DOHH2 (cell line): ENCODE data around the gene KLK7.

ENCODE experiments used
- EZH2phosphoT487 ChIP-seq: fragments of 200-600 bp; sonication (generic); IDR thresholded peaks from 2 replicates; pipeline ENCODE4 v1.6.1; 2017; ENCODE audit warnings: borderline replicate concordance, mild to moderate bottlenecking, antibody characterized with exemption, low read length, moderate library complexity, mixed read lengths
- TF ChIP-seq, protein P1 (sequence below): fragments of 200-600 bp; sonication (generic); IDR thresholded peaks from one replicate; pipeline ENCODE4 v1.5.1; 2014; ENCODE audit warnings: antibody characterized with exemption, mild to moderate bottlenecking, low read depth, low read length; ENCODE audit not compliant: poor library complexity, severe bottlenecking

DNA sequence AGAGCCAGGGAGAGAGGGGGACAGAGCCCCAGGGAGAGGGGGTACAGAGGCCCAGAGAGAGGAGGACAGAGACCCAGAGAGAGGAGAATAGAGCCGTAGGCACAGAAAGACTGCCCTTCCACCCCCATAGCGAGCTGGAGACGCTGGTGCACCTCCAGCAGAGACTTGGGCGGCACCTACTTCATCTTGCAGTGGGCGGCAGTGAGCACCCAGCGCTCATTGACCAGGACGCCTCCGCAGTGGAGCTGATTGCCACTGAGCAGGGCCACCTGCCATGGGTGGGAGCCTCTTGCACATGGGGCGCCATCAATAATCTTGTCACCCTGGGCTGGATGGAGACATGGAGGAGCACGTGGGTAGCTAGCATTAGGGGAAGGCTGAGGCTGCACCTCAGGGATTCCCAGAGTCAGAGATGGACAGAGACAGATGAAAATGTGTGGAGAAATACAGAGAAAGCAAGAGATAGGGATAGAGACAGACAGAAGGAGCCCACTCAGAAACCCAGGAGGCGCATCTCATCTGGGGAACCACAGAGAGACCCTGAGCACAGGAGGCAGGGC, 2.0 kb downstream of the KLK7 start:
- TF ChIP-seq, protein P1, sequence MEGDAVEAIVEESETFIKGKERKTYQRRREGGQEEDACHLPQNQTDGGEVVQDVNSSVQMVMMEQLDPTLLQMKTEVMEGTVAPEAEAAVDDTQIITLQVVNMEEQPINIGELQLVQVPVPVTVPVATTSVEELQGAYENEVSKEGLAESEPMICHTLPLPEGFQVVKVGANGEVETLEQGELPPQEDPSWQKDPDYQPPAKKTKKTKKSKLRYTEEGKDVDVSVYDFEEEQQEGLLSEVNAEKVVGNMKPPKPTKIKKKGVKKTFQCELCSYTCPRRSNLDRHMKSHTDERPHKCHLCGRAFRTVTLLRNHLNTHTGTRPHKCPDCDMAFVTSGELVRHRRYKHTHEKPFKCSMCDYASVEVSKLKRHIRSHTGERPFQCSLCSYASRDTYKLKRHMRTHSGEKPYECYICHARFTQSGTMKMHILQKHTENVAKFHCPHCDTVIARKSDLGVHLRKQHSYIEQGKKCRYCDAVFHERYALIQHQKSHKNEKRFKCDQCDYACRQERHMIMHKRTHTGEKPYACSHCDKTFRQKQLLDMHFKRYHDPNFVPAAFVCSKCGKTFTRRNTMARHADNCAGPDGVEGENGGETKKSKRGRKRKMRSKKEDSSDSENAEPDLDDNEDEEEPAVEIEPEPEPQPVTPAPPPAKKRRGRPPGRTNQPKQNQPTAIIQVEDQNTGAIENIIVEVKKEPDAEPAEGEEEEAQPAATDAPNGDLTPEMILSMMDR: no peak
- TF ChIP-seq EZH2phosphoT487: no peak
